HG03442 (cell line): ENCODE measurements around the gene HEPN1.

Experiments used
- ATAC-seq: cut with Tn5 transposase; IDR thresholded peaks from one replicate; pipeline ENCODE4 v1.9.1; 2021; ENCODE audit warnings: mild to moderate bottlenecking, moderate library complexity; ENCODE audit not compliant: unreplicated experiment

Gene HEPN1

GRCh38 chr11:124918950-124919349 is at the start of gene HEPN1:
TSS of gene HEPN1 (plus strand) at chr11:124919250.
- no peak for ATAC-seq

DNA sequence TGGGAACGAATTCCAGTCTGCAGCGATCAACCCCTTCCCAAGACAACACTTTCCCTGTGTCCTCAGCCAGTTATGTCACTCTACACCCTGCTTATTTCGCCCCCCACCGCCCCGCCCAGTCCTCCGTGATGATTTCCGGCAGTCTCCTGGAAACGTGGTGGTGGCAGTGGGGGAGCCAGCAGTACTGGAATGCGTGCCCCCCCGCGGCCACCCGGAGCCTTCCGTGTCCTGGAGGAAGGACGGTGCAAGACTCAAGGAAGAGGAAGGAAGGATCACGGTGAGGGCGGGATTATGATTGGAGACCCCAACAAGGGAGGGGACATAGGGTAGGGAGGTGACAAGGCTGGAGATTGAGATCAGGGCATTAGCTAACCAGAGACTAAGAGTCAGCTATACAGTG is 49.7 kb upstream of the HEPN1 start:
- no peak for ATAC-seq

- no peak for ATAC-seq
Measured at GRCh38 chr11:124869856-124870387, 49.1 kb upstream of the HEPN1 start.

DNA sequence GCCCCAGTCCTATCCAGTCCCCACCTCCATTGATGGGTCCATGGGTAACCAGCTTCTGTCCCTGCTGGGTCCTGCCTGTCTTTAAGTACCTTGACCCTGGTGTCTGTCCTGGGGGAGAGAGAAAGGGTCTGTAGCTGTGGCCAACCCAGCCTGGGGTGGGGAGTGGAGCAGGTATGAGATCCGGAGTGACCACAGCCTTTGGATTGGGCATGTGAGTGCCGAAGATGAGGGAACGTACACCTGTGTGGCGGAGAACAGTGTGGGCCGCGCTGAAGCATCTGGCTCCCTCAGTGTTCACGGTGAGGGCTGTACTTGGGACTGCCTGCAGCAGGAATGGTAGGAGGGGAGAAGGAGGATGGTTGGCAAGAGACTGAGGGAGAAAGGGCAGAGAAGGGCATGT is 48.6 kb upstream of the HEPN1 start:
- ATAC-seq, result no peak

GRCh38 chr11:124872280-124872679 is 46.8 kb upstream of the HEPN1 start:
- no peak for ATAC-seq

- no peak for ATAC-seq
Measured at GRCh38 chr11:124872741-124873140, 46.3 kb upstream of the HEPN1 start.

- no peak for ATAC-seq
Measured at GRCh38 chr11:124873951-124874350, 45.1 kb upstream of the HEPN1 start.

GRCh38 chr11:124874571-124875255 is 44.3 kb upstream of the HEPN1 start:
- ATAC-seq, result no peak

- no peak for ATAC-seq
Measured at GRCh38 chr11:124875401-124875800, 43.6 kb upstream of the HEPN1 start.

GRCh38 chr11:124875943-124876817 is 42.9 kb upstream of the HEPN1 start:
- ATAC-seq, result peak; percentile 86

- ATAC-seq, result no peak
Measured at GRCh38 chr11:124876818-124877630, 42.0 kb upstream of the HEPN1 start.

DNA sequence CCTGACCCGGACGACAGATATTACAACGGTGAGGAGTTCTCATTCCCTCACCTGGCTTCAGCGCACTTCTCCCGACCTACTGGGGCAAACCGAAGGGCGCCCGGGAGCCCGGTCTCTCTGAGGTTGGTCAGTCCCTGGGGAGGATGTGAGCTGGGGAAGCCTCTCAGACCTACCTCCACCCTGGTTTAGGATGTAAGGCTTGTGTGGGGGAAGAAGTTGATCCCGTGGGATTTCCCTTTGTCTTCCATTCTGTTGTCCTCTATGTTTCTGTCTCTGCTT is 41.5 kb upstream of the HEPN1 start:
- ATAC-seq, result no peak

GRCh38 chr11:124877910-124878758 is 40.9 kb upstream of the HEPN1 start:
- no peak for ATAC-seq

DNA sequence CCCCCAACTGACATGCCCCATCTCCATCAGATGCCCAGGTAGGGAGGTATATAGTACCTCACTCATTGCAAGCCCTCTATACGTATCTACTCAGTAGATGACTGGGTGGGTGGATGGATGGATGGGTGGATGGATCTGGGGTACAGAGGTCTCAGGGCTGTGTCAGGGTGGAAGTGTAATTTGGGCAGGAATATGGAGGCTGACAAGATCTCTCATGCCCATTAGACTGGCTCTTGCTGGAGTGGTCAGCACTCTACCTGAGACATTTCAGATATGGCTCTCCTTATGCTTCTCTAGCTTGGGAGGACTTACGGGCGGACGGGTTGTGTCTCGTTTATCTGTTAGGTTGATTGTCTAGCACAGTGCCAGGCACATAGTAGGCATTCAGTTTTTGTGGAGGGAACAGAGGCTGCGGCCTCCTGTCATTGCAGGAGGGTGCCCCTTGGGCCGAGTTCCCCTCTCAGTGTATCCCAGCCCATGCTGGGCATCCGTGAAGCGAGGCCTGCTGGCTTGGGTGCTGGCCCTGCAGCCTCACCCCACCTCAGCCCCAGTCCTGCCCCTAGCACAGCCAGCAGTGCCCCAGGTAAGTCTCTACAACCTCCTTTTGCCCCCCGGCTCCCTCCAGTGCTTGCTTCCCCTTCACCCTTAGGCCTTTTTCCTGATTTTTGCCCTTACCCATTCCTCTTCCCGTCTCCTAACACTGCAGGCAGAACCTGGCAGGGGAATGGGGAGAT is 40.1 kb upstream of the HEPN1 start:
- no peak for ATAC-seq

GRCh38 chr11:124879493-124880289 is 39.4 kb upstream of the HEPN1 start:
- ATAC-seq, result no peak

DNA sequence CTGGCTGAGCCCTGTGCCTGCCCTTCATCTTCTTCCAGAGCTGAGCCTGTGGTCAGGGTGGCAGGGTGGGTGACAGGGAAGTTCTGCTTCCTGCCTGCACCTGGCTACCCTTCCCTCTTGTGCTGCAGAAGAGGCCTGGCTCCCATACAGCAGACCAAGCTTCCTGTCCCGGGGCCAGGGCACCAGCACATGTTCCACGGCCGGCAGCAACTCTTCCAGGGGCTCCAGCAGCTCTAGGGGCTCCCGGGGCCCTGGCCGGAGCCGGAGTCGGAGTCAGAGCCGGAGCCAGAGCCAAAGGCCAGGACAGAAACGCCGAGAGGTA is 38.8 kb upstream of the HEPN1 start:
- no peak for ATAC-seq

- no peak for ATAC-seq
Measured at GRCh38 chr11:124880958-124881357, 38.1 kb upstream of the HEPN1 start.

- no peak for ATAC-seq
Measured at GRCh38 chr11:124882339-124883071, 36.5 kb upstream of the HEPN1 start.
